GM19395 (cell line): ENCODE data around the gene SSH2.

ENCODE experiments used
- ATAC-seq: cut with Tn5 transposase; IDR thresholded peaks from one replicate; pipeline ENCODE4 v1.9.1; 2021; ENCODE audit warnings: mild to moderate bottlenecking, moderate library complexity; ENCODE audit not compliant: unreplicated experiment

The SSH2 gene

DNA sequence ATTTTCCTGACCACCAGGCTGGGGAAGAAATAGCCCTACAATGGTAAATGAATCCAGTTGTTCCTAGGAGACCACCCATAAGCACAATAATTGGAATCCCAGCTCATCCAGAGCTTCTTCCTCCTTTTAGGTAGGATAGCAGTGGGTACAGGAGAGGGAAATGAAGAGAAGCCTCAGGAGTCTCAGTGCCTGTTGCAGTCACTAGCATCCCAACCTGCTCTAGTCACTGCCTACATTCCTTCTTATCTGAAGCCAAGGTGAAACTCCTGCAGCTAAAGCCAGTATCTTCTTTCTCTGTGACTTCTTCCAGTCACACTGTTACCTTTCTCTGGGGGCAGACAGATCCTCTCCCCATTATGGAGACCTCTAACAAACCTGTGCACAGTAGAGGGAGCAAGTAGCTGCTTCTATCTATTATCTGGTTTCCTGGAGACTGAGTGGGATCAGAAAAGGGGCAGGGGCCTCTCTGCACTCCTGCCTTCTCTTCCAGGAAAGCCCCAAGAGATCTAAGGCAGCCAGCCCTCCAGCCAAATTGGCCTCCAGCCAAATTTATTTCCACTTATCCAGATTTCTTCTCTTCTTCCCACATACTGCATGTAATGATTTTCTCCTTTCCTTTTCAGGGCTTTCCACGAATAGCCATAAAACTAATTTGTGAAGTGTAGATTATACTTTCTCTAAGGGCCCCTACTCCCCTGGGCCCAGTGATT is 85.5 kb downstream of the SSH2 start:
- ATAC-seq = no peak

DNA sequence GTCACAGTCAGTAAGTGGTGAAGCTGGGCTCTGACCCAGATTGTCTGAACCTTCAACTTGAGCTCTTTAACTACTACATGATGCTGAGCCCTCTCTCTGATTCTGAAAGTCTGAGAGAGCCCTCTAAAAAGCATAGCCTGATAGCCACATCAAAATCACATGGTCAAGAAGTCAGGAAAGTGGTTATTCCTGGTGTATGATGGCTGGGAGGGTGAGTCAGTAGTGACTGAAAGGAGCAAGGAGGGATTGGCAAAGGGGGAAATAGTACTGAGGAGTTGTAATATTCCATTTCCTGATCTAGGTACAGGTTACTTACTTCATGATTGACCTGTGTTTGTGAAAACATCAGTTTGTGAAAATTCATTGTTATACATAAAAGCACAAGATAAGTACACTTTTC is 89.1 kb downstream of the SSH2 start:
- ATAC-seq = no peak

DNA sequence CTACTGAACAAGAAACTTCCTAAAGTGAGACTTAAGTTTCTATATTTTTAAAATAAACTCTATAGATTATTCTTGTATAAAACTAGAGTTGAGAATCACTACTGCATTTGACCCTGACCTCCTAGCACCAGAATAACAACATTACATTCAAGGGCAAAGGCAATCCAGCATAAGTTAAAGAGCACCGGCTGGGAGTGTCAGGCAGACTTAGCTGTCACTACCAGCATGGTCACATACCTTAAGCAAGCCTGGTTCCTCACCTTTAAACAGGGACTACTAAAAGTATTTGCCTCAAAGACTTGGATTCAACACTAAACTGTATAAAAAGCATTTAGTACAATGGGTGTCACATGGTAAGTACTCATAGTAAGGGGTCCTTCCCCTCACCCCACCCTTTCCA is 90.4 kb downstream of the SSH2 start:
- ATAC-seq = no peak

DNA sequence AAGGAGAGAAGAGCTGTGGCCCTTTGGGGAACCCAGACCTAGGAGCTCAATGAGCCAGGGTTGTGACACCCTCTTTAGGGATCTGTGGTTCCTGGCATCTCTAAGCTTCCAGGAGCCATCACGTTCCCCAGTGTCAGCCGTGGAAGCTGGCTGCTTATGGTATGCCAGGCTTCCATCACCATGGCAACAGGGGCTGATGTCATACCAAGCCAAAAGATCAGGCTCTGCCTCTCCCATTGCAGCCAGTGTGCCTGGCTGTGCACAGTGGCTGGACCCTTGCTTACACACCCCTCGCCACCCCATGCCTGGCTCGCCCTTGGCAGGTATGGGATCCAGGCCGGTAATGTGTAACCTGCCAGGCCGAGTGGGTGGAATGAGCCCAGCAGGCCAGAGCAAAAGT is 91.1 kb downstream of the SSH2 start:
- ATAC-seq = no peak

DNA sequence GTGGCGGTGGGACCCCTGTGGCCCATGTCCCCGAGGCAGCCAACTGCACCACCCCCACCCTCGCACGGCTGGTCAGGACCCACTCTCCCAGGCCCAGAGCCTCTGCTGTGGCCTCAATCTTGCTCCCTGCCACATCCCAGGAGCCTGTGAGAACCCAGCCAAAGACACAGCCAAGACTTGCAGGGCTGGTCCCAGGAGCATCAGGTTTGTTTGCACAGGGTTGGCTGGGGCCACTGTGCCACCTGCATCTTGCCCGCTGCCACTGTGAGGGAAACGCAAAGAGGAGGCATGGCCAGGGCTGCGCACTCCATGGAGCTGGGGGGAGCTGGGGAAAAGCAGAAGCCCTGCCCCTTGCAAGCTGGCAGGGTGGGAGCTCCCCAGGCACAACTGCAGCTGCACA is 92.5 kb downstream of the SSH2 start:
- no peak for ATAC-seq

DNA sequence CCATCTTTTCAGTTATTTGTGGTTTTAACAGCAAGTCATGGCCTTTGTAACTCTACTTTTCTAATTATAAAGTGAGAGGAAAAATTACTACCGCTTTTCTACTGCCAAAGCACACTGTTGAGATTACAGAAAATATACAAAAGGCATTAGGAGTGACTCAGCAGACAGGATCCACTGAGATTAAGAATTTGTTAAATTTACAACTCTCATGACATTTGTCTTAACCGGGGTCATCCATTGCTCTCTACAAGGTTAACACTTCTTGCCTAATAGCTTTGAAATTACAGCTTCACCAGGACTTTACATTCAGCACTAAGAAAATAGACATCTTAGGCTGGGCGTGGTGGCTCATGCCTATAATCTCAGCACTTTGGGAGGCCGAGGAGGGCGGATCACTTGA is 93.4 kb downstream of the SSH2 start:
- ATAC-seq = no peak

- ATAC-seq = no peak
Measured at GRCh38 chr17:29835435-29836351, 94.3 kb downstream of the SSH2 start.

- no peak for ATAC-seq
Measured at GRCh38 chr17:29833801-29834200, 96.2 kb downstream of the SSH2 start.

DNA sequence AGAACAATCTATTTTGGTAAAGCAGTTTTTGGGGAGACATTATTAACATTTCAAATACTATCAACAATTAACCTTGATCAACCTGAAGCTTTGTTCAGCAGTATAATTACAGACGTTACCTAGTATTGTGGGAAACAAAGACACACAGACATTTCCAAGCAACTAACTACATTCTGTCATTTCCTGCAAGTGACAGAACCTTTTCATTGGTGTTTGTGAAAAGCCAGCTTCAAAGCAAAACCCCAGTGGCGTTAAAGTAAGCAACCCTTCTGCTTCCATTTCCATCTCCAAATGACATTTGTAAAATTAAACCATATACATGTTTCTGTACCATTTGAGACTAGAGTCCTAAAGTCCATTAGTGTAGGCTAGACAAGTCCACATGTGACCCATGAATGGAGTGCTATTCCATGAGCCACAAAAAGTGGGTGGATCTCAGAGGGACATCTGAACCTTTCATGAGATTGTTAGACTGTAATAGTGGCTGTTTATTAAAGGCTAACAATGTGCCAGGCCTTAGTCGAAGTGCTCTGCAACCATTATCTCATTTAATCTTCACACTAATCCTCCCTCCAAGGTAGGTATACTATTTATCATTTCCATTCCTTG is 101.2 kb downstream of the SSH2 start:
- ATAC-seq = no peak

DNA sequence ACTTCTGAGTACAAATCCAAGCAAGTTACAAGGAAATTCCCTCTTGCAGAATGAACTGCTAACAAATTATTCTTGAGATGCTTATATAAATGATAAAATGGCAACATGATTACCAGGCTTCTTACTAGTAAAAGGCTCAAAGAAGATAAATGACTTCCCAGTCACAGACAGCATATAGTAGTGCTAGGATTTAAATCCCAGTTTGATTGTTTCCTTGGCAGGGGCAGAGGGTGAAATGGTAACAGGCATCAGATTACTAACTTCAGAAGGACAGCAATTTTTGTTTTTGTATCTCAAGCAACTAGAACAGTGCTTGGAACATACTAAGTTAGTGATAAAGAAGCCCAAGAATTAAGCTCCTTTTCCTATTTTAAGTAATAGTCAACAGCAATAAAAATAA is 102.8 kb downstream of the SSH2 start:
- no peak for ATAC-seq

- ATAC-seq = no peak
Measured at GRCh38 chr17:29826114-29826692, 103.8 kb downstream of the SSH2 start.

DNA sequence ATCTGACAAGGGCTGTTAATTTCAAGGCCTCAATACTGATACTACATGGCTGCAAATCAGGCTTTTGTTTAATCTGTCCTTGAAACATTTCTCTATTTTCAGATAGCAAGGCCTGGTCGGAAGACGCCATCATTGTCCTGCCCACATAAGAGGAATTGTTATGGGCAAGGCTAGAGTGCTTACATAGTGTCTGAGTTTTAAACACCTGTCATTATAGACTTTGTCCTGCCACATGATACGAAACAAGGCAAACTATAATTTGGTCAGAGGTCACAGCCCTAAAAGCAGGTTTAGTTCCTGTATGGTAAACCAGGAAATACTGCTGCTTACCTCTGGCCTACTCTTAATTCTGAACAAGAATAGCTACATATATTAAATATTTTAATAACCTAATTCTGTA is 104.4 kb downstream of the SSH2 start:
- no peak for ATAC-seq

DNA sequence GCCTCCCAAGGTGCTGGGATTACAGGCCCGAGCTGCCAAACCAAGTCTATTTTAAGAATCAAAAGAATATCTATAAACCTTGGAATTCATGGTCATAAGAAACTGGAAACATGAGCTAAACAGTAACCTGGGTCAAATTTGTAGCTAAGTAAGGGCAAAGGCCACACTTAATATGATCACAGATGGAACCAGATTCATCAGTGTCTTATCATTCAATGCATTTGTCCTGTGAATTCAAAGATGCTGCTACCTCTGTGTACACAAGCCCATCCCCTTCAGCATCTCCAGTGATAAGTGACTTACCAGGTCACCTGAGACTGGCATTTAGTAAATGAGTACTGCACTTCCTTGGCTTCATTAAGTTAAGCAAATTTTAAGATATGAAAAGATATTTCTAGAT is 108.1 kb downstream of the SSH2 start:
- ATAC-seq = no peak

GRCh38 chr17:29820425-29820824 is 109.6 kb downstream of the SSH2 start:
- ATAC-seq = no peak

- no peak for ATAC-seq
Measured at GRCh38 chr17:29807520-29808361, 122.3 kb downstream of the SSH2 start.

- ATAC-seq = no peak
Measured at GRCh38 chr17:29802246-29802645, 127.8 kb downstream of the SSH2 start.

DNA sequence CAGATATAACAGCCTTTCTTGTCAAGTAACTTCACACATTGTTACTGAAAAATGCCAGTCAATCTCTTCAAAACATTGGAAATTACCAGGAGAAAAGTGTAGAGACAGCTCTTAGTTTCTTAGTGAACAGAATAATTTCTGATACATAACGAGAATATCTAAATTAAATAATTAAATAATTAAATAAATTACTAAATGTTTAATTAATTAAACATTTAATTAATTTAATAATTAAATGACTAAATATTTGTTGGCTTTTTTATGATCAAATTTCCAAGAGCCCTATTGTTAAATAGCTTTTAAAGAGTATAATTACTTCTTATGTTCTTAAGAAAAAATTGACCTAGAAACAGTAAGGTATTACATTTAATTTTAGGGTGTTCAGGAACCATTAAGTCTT is 129.6 kb downstream of the SSH2 start:
- no peak for ATAC-seq

- no peak for ATAC-seq
Measured at GRCh38 chr17:29796652-29797051, 133.4 kb downstream of the SSH2 start.

DNA sequence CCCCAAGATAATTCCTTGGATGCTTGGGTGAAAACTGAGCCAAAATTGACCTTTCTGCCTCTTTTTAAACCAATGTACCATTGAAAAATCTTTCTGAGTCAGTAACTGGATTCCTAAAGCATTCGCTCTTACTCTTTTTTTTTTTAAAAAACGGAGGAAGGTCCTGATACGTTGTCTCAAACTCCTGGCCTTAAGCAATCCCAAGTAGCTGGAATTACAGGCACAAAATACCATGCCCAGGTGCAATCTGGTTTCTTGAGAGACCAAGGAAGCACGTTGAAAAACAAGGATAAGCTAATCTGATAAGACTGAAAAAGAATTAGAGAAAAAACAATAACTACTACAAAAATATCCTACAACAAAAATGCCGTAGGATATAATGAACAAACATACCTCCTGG is 136.5 kb downstream of the SSH2 start:
- ATAC-seq = no peak

DNA sequence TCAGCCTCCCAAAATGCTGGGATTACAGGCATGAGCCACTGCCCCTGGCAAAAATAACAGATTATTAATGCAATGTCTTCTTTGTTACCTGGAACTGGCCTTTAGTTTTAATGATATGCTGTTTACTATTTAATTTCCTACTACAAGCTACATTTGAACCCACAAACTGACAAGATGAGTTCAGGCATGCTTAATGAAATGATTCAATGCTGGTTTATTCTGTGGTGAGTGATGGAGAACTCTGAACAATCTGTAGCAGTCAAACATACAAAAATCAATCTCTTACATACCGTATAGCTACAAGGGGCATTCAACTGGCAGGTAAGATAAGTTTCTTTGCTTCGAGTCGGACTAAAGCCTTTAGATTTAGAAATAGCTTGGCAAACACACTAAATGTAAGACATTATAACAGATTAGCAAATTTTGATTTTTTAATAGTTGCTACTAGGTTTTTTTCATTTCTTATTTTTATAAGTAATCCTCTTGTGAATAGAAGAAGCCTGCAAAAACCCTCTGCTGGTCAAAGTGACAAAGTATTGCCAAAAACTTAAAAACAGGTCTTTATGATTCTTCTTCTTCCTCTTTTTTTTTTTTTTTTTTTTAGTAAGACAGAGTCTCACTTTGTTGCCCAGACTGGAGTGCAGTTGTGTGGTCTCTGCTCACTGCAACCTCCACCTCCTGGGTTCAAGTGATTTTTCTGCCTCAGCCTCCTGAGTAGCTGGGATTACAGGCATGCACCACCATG is 138.5 kb downstream of the SSH2 start:
- no peak for ATAC-seq
